Activated T-cell treated with anti-CD3 and anti-CD28 coated beads, Interleukin-2, amount 50 U/mL, for 4 hours (primary cell): ENCODE measurements around the gene PHIP. TPM values are rescaled to one million over a fixed set of nuclear protein-coding genes. Genes with fewer than 3 reads are reported as not detected.
A peak's percentile ranks its signal among the peaks of the same experiment; 100 is the strongest.
"Not testable (repeated sequence)": the region's sequence is repeated elsewhere in the genome, so short reads cannot be mapped to it uniquely, and the experiment has no call there.

Experiments used
- ATAC-seq, 2 donors: fragments of 200-7000 bp; cut with Tn5 transposase; one replicate each; pipeline ENCODE4 v1.10.0; 2021
- DNase-seq: peaks from one replicate; pipeline ENCODE4 v3.0.0-alpha.2; 2020
- H3K27me3 Mint-ChIP-seq: one replicate; pipeline ENCODE4 v1.8.0; 2021; ENCODE audit warnings: low read depth, mixed read lengths
- H3K36me3 Mint-ChIP-seq: one replicate; pipeline ENCODE4 v1.8.0; 2022; ENCODE audit warnings: mixed read lengths; ENCODE audit not compliant: insufficient read depth
- H3K4me1 Mint-ChIP-seq: one replicate; pipeline ENCODE4 v1.8.0; 2021; ENCODE audit warnings: low read depth, mixed read lengths
- H3K4me3 Mint-ChIP-seq: one replicate; pipeline ENCODE4 v1.8.0; 2021; ENCODE audit warnings: mild to moderate bottlenecking, moderate library complexity, mixed read lengths
- H3K9me3 Mint-ChIP-seq: one replicate; pipeline ENCODE4 v1.8.0; 2021; ENCODE audit warnings: mixed read lengths
- total RNA-seq, 3 donors: library from RNA; stranded (reverse); gene quantifications; one replicate each; pipeline ENCODE4 v1.2.1, GENCODE V29; 2021

PHIP gene
- total RNA-seq, result 10 to 100 TPM; 17.0 to 18.4 (median 17.6) TPM

DNA sequence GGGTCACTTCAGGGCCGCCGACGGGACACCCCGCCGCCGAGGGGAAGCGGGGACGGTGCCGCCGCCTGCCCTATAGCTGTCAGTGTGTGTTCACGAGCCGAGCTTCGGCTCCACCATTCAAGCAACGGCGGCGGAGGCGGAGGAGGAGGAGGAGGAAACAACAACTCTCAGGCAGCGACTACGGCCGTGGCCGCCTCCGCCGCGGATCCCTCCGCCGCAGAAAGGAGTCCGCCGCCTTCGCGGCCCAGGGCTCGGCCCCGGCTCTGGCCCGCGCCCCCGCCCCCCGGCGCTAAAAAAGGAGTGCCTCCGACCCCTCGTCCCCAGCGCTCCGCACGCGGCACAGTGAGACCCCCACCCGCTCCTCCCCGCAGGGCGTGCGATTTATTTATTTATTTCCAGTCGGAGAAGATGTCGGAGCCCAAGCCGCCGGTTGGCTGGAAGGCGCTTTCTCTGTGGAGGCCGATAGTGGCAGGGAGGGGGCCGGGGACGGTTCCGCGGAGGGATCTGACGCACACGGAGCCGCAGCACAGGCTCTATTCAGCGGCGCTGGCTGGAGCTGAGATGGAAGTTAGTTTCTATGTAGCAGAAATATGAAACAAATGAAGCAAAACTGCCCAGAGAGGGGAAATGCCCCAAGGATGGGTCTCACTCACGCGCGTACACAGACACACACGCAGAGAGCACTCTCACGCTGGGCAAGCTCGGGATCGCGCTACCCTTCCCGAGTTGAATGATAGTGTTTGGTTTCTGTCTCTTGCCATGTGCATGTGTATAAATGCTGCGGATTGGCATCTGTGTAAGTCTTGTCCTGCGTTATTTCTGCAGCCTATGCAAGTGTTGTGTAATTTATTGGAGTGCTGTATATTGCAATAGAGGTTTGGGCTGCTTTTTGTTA is at the start of gene PHIP:
PHIP (minus strand) TSS at position 180 of the 895 bp plus-strand sequence. CDS start 186 bp downstream, outside the sequence.
- H3K36me3 Mint-ChIP-seq, result peaks cover 6% of the 10 kb centered on the region
- DNase-seq, result peak; percentile 88
- no peaks in the 10 kb centered on the region for H3K9me3 Mint-ChIP-seq
- H3K27me3 Mint-ChIP-seq, result peaks cover 11% of the 10 kb centered on the region
- H3K4me1 Mint-ChIP-seq, result peaks cover 37% of the 10 kb centered on the region
- H3K4me3 Mint-ChIP-seq, result peak within 1 kb of the TSS; percentile 95
- peak; percentile 80 to 85 for ATAC-seq

- Mint-ChIP-seq H3K4me1 (no peaks in the 10 kb centered on the region), H3K9me3 (no peaks in the 10 kb centered on the region), H3K36me3 (no peaks in the 10 kb centered on the region), H3K27me3 (peaks cover 5% of the 10 kb centered on the region), H3K4me3 (no peak overlapping the region)
- ATAC-seq (no peak), DNase-seq (no peak)
Observed at GRCh38 chr6:79127660-79128059, 49.6 kb upstream of the PHIP start.

GRCh38 chr6:79119217-79119616 is 41.2 kb upstream of the PHIP start:
- Mint-ChIP-seq H3K4me1 (no peaks in the 10 kb centered on the region), H3K4me3 (no peak overlapping the region), H3K9me3 (no peaks in the 10 kb centered on the region), H3K36me3 (no peaks in the 10 kb centered on the region), H3K27me3 (peaks cover 21% of the 10 kb centered on the region)
- ATAC-seq (no peak), DNase-seq (no peak)

- no peak for DNase-seq
- no peak for ATAC-seq
- Mint-ChIP-seq H3K36me3 (no peaks in the 10 kb centered on the region), H3K9me3 (no peaks in the 10 kb centered on the region), H3K4me1 (no peaks in the 10 kb centered on the region), H3K27me3 (peaks cover 21% of the 10 kb centered on the region), H3K4me3 (no peak overlapping the region)
Observed at GRCh38 chr6:79117752-79118151, 39.7 kb upstream of the PHIP start.

- Mint-ChIP-seq H3K36me3 (no peaks in the 10 kb centered on the region), H3K9me3 (no peaks in the 10 kb centered on the region), H3K4me1 (no peaks in the 10 kb centered on the region), H3K27me3 (peaks cover 21% of the 10 kb centered on the region), H3K4me3 (no peak overlapping the region)
- no peak for DNase-seq
- no peak for ATAC-seq
Observed at GRCh38 chr6:79115553-79116182, 37.6 kb upstream of the PHIP start.

DNA sequence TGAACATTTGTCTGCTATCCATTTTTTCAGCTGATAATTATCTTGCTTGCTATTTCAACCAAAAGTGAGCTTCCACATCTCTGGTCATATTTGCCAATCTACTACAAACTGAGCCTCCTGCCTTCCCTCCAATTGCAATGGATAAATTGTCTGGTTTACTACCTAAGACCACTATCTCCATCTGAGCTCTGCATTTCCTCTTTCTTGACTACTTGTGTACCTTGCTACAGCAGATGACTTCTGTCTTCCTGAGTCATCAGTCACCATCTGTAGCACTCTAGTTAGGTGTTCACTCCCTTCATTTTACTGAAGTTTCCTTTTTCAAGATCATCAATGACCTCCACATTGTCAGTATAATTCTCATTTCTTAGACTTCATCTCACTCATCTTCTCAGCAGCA is 33.5 kb upstream of the PHIP start:
- peaks cover 7% of the 10 kb centered on the region for H3K27me3 Mint-ChIP-seq
- DNase-seq (no peak), ATAC-seq (no peak)
- no peak overlapping the region for H3K4me3 Mint-ChIP-seq
- no peaks in the 10 kb centered on the region for H3K9me3 Mint-ChIP-seq
- H3K4me1 Mint-ChIP-seq, result no peaks in the 10 kb centered on the region
- H3K36me3 Mint-ChIP-seq, result no peaks in the 10 kb centered on the region

DNA sequence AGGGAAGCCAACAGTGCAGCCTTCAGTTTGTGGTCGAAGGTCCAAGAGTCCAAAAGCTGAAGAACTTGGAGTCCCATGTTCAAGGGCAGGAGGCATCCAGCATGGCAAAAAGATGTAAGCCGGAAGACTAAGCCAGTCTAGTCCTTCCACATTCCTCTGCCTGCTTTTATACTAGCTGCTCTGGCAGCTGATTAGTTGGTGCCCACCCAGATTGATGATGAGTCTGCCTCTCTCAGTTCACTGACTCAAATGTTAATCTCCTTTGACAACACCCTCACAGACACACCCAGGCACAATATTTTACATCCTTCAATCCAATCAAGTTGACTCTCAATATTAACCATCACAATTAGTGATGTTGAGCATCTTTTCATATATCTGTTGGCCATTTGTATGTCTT is 23.1 kb upstream of the PHIP start:
- ATAC-seq, result no peak
- no peak for DNase-seq
- Mint-ChIP-seq H3K9me3 (no peaks in the 10 kb centered on the region), H3K27me3 (peaks cover 30% of the 10 kb centered on the region), H3K36me3 (no peaks in the 10 kb centered on the region), H3K4me3 (no peak overlapping the region), H3K4me1 (no peaks in the 10 kb centered on the region)

GRCh38 chr6:79100304-79100703 is 22.2 kb upstream of the PHIP start:
- Mint-ChIP-seq H3K4me1 (no peaks in the 10 kb centered on the region), H3K9me3 (no peaks in the 10 kb centered on the region), H3K27me3 (peaks cover 30% of the 10 kb centered on the region), H3K4me3 (no peak overlapping the region), H3K36me3 (no peaks in the 10 kb centered on the region)
- DNase-seq (no peak), ATAC-seq (no peak)

DNA sequence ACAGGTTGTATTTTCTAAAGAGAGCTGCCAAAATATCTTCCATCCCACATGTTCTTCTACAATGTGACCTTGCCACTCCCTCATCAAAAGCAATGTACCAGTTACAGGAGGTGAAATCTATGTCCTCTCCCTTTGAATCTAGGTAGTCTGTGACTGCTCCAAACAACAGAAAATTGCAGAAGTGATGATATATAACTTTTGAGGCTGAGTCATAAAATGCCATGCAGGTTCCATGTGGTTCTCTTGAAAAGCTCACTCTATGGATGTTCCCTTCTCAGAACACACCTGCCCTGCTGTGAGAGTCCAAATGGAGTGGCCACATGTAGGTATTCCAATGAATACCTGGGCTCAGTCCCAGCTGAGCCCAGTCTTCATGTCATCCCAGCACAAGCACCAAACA is 16.9 kb upstream of the PHIP start:
- no peaks in the 10 kb centered on the region for H3K9me3 Mint-ChIP-seq
- peaks cover 10% of the 10 kb centered on the region for H3K27me3 Mint-ChIP-seq
- no peaks in the 10 kb centered on the region for H3K4me1 Mint-ChIP-seq
- H3K36me3 Mint-ChIP-seq, result no peaks in the 10 kb centered on the region
- DNase-seq (no peak), ATAC-seq (no peak)
- no peak overlapping the region for H3K4me3 Mint-ChIP-seq

- H3K4me3 Mint-ChIP-seq, ATAC-seq, DNase-seq: not testable (repeated sequence)
Observed at GRCh38 chr6:79091801-79092200, 13.7 kb upstream of the PHIP start.

GRCh38 chr6:79089552-79090404 is 11.7 kb upstream of the PHIP start:
- ATAC-seq, result no peak
- H3K27me3 Mint-ChIP-seq, result peaks cover 14% of the 10 kb centered on the region
- no peaks in the 10 kb centered on the region for H3K4me1 Mint-ChIP-seq
- DNase-seq, result no peak
- no peaks in the 10 kb centered on the region for H3K36me3 Mint-ChIP-seq
- no peaks in the 10 kb centered on the region for H3K9me3 Mint-ChIP-seq
- no peak overlapping the region for H3K4me3 Mint-ChIP-seq

More at GRCh38 chr6:79091801-79092200, 13.7 kb upstream of the PHIP start:
- H3K27me3 Mint-ChIP-seq, H3K9me3 Mint-ChIP-seq, H3K4me1 Mint-ChIP-seq, H3K36me3 Mint-ChIP-seq: not testable (repeated sequence)

- Mint-ChIP-seq H3K36me3 (no peaks in the 10 kb centered on the region), H3K4me1 (peaks cover 5% of the 10 kb centered on the region), H3K9me3 (no peaks in the 10 kb centered on the region), H3K4me3 (no peak overlapping the region), H3K27me3 (peaks cover 25% of the 10 kb centered on the region)
- ATAC-seq (no peak), DNase-seq (no peak)
Observed at GRCh38 chr6:79084693-79085092, 6.6 kb upstream of the PHIP start.

GRCh38 chr6:79082304-79082703 is 4.2 kb upstream of the PHIP start:
- ATAC-seq, result no peak
- peaks cover 25% of the 10 kb centered on the region for H3K27me3 Mint-ChIP-seq
- no peak for DNase-seq
- no peaks in the 10 kb centered on the region for H3K9me3 Mint-ChIP-seq
- no peak overlapping the region for H3K4me3 Mint-ChIP-seq
- H3K4me1 Mint-ChIP-seq, result peaks cover 14% of the 10 kb centered on the region
- H3K36me3 Mint-ChIP-seq, result no peaks in the 10 kb centered on the region

- Mint-ChIP-seq H3K4me3 (no peak overlapping the region), H3K4me1 (peaks cover 15% of the 10 kb centered on the region), H3K27me3 (peaks cover 25% of the 10 kb centered on the region), H3K36me3 (no peaks in the 10 kb centered on the region), H3K9me3 (no peaks in the 10 kb centered on the region)
- no peak for ATAC-seq
- DNase-seq, result no peak
Observed at GRCh38 chr6:79081663-79082062, 3.6 kb upstream of the PHIP start.
